Psoas muscle (tissue), 8 donors: ENCODE results near the gene NLN. TPM values are rescaled to one million over a fixed set of nuclear protein-coding genes. Genes with fewer than 3 reads are reported as not detected.

ENCODE experiments used
- ATAC-seq, 4 donors: fragments of 200-7000 bp; cut with Tn5 transposase; one replicate each; pipeline ENCODE4 v1.9.1; 2020; ENCODE audit warnings: moderate library complexity in 3 of 4, mild to moderate bottlenecking in 2 of 4
- DNase-seq, 2 donors: peaks; one replicate each; pipeline ENCODE4 v3.0.0-alpha.2; 2020
- H3K27ac ChIP-seq: fragments of 200-600 bp; one replicate; pipeline ENCODE4 v1.8.0; 2022
- H3K27me3 ChIP-seq, 3 donors: fragments of 200-600 bp in 1 of 3; one replicate each; pipeline versions ENCODE4 v1.6.1 to v1.8.0; 2013 to 2022; ENCODE audit warnings: low read length in 2 of 3, mild to moderate bottlenecking in 2 of 3, moderate library complexity in 1 of 3; ENCODE audit not compliant: insufficient read depth in 3 of 3
- H3K36me3 ChIP-seq, 2 donors: fragments of 200-600 bp in 1 of 2; one replicate each; pipeline versions ENCODE4 v1.6.1 to v1.8.0; 2013 to 2022; ENCODE audit warnings: low read depth in 1 of 2, mild to moderate bottlenecking in 1 of 2, moderate library complexity in 1 of 2; ENCODE audit not compliant: insufficient read depth in 1 of 2
- H3K4me1 ChIP-seq: fragments of 200-600 bp; one replicate; pipeline ENCODE4 v1.8.0; 2022
- H3K4me3 ChIP-seq: fragments of 200-600 bp; one replicate; pipeline ENCODE4 v1.8.0; 2022; ENCODE audit warnings: mild to moderate bottlenecking
- H3K9me3 ChIP-seq: fragments of 200-600 bp; one replicate; pipeline ENCODE4 v1.8.0; 2022
- WGBS, 3 donors: extraction: QIAGEN DNeasy Blood & Tissue Kit; methylation state at CpG; one replicate each; pipeline versions ENCODE4 v1.1.6 to v1.1.7; 2013; 5-methylcytosine and 5-hydroxymethylcytosine counted together
- intact Hi-C, 2 donors: fragments of 100-400 bp; cut with DNase I; formaldehyde crosslinking; loops; one replicate each; pipeline versions ENCODE4 v1.11.0 to v1.14.2; 2022
- polyA plus RNA-seq, 3 donors: library from polyadenylated mRNA; stranded (reverse); fragments of 200-250 nt; gene quantifications; one replicate each; pipeline ENCODE4 v1.2.3, GENCODE V29; 2013
- total RNA-seq, 4 donors: library from RNA; stranded (reverse); fragmentation: NEBNext Ultra II Directional in 2 of 4; extraction: Animal tissue kit (Norgen Biotek cat#: 25700) in 2 of 4; gene quantifications; one replicate each; pipeline versions ENCODE4 v1.2.1 to v1.2.4, GENCODE V29; 2021 to 2023
- TF ChIP-seq, protein P1 (sequence below): fragments of 200-600 bp; IDR thresholded peaks from one replicate; pipeline ENCODE4 v1.8.0; 2022; ENCODE audit warnings: antibody characterized with exemption
- donor health status: healthy with polysubstance abuse.
- donor health status: DM: no; HTN: no; CAD: no; lungs with moderate emphysema.
- donor health status: Bipolar disorder and iron deficiency.
- donor health status: healthy.
- donor health status: DM: yes; HTN: yes; CAD: no.
- donor health status: DM: no; HTN: no; CAD: no.
- donor health status: DM: no; HTN: no; CAD: no.
- donor health status: DM: yes; HTN: yes; CAD: no.

Gene NLN
- total and polyA plus RNA-seq, 7 donors = 9.8 to 69.9 (median 31.4) TPM

DNA sequence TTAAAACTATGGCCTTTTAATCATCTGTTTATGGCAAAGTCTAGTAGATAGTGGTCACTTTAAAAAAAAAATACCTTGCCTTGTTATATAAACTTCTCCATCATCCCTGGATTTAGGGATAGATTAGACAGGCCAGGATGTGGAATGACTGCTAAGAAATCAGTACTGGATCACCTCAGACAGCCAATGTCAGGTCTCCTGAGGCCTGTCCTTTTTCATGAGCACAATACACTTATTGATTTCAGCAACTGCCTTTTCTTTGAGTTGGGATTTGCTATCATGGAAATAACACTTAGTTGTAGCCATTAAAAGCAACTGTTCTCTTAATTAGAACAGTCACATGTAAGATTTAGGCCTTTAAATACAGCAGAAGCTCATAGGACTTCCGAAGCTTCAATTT is 77.9 kb downstream of the NLN start:
- Histone ChIP-seq H3K36me3 (peaks cover 0 to 46% of the 10 kb centered on the region in 2 donors), H3K4me3 (no peak overlapping the region), H3K27me3 (no peaks in the 10 kb centered on the region), H3K9me3 (no peaks in the 10 kb centered on the region), H3K4me1 (no peaks in the 10 kb centered on the region), H3K27ac (no peak overlapping the region)
- 98 to 100% (median 99%) methylated on average over 1 of the region's 1 CpG for WGBS, 3 donors
- no peak for DNase-seq
- ATAC-seq = no peak
- intact Hi-C loops = no loop called here
- TF ChIP-seq, protein P1, sequence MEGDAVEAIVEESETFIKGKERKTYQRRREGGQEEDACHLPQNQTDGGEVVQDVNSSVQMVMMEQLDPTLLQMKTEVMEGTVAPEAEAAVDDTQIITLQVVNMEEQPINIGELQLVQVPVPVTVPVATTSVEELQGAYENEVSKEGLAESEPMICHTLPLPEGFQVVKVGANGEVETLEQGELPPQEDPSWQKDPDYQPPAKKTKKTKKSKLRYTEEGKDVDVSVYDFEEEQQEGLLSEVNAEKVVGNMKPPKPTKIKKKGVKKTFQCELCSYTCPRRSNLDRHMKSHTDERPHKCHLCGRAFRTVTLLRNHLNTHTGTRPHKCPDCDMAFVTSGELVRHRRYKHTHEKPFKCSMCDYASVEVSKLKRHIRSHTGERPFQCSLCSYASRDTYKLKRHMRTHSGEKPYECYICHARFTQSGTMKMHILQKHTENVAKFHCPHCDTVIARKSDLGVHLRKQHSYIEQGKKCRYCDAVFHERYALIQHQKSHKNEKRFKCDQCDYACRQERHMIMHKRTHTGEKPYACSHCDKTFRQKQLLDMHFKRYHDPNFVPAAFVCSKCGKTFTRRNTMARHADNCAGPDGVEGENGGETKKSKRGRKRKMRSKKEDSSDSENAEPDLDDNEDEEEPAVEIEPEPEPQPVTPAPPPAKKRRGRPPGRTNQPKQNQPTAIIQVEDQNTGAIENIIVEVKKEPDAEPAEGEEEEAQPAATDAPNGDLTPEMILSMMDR = no peak

DNA sequence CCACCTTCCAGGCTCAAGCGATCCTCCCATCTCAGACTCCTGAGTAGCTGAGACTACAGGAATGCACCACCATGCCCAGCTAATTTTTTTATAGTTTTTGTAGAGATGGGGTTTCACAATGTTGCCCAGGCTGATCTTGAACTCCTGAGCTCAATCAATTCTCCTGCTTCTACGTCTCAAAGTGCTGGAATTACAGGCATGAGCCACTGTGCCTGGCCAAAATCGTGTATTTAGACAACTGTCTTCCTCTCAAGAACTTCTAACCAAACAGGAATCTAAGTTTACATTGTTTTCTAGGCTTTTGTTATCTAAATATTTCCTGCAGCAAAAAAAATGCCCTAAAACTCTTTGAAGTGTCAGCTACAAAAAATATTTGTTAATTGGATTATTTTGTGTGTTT is 78.8 kb downstream of the NLN start:
- TF ChIP-seq, protein P1 = no peak
- H3K27ac ChIP-seq = no peak overlapping the region
- 81 to 91% (median 83%) methylated on average over 3 of the region's 3 CpGs for WGBS, 3 donors
- no peak overlapping the region for H3K4me3 ChIP-seq
- no peak for ATAC-seq
- no peak for DNase-seq
- H3K27me3 ChIP-seq = no peaks in the 10 kb centered on the region
- intact Hi-C loops = no loop called here
- H3K4me1 ChIP-seq = no peaks in the 10 kb centered on the region
- H3K9me3 ChIP-seq = no peaks in the 10 kb centered on the region
- H3K36me3 ChIP-seq = peaks cover 0 to 46% of the 10 kb centered on the region in 2 donors

DNA sequence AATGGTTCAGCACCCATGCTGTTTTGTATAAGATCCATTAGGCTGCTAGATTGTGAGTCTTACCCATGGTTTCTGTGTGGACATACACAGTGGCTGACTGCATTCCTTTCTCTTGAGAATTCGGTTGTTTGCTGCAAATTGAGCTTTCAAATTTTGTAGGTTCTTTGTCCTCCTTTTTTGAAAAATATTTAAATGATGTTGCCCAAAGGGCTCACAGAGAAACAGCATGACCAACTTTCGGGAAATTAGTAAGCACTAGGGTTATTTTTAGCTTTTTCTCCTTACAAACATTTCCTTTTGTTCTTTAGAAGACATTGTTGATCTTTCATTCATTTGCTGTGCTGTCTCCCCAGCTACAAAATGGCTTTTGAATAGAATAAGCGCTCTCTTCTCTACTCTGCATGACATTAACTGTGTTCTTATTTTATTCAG is 79.4 kb downstream of the NLN start:
- H3K27ac ChIP-seq = no peak overlapping the region
- no peak overlapping the region for H3K4me3 ChIP-seq
- H3K27me3 ChIP-seq = no peaks in the 10 kb centered on the region
- no peaks in the 10 kb centered on the region for H3K9me3 ChIP-seq
- ATAC-seq (no peak), DNase-seq (no peak)
- 75 to 80% (median 77%) methylated on average over 3 of the region's 3 CpGs for WGBS, 3 donors
- H3K36me3 ChIP-seq = peaks cover 0 to 48% of the 10 kb centered on the region in 2 donors
- intact Hi-C loops = no loop called here
- no peaks in the 10 kb centered on the region for H3K4me1 ChIP-seq
- TF ChIP-seq, protein P1 = no peak

- H3K4me1 ChIP-seq = no peaks in the 10 kb centered on the region
- peaks cover 0 to 44% of the 10 kb centered on the region in 2 donors for H3K36me3 ChIP-seq
- no peaks in the 10 kb centered on the region for H3K27me3 ChIP-seq
- TF ChIP-seq, protein P1 = no peak
- no peak overlapping the region for H3K27ac ChIP-seq
- no peak overlapping the region for H3K4me3 ChIP-seq
- H3K9me3 ChIP-seq = no peaks in the 10 kb centered on the region
- 96 to 99% (median 97%) methylated on average over 7 of the region's 7 CpGs for WGBS, 3 donors
- intact Hi-C loops = no loop called here
- ATAC-seq (no peak), DNase-seq (no peak)
Measured at GRCh38 chr5:65802080-65802479, 80.1 kb downstream of the NLN start.

GRCh38 chr5:65802820-65803219 is 80.8 kb downstream of the NLN start:
- H3K9me3 ChIP-seq = no peaks in the 10 kb centered on the region
- no peak overlapping the region for H3K27ac ChIP-seq
- no peak overlapping the region for H3K4me3 ChIP-seq
- intact Hi-C loops = no loop called here
- DNase-seq (no peak), ATAC-seq (no peak)
- no peaks in the 10 kb centered on the region for H3K4me1 ChIP-seq
- TF ChIP-seq, protein P1 = no peak
- no peaks in the 10 kb centered on the region for H3K27me3 ChIP-seq
- peaks cover 0 to 38% of the 10 kb centered on the region in 2 donors for H3K36me3 ChIP-seq
- WGBS, 3 donors = 95 to 99% (median 99%) methylated on average over 4 of the region's 4 CpGs
